ENCODE data around the gene CD207.

DNA sequence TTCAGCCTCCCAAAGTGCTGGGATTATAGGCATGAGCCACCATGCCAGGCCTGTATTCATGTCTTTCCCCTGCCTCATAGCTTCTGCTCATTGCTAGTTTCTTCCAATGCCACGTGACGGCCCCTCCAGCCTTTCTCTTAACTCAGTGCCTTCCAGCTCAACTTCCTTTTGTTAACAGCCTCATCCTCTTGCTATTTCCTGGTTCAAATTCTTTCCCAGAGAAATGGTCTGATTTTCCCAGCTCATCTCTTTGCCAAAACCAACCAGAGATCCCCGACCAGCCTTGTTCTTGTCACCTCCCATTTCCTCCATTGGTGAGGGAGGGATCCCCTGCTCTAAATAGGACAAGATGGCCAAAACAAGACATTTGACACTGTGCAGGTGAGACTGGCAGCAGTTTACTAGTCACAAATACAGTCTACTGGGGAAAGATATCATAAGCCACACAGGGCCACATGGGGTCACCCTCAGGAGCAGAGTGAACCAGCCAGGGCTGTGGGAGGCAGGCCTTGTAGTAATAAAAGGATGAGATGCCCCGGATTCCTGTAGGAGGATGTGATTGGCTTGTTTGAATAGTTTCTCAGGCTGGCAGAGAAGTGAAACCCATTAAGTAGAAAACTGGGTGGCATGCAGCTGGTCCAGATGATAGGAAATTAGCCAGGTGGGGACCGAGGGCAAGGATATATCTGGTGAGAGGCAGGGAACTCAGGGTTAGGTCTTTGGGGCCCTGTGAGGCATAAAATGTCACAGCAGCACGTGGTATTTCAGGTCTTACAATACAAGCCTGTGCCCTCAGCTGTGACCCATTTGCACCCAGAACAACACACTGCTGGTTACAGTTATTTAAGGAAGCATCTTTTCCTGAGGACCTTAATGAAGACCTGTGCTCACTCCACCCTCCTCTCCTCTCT is 6.4 kb downstream of the CD207 start:
- TF ChIP-seq, protein P1, sequence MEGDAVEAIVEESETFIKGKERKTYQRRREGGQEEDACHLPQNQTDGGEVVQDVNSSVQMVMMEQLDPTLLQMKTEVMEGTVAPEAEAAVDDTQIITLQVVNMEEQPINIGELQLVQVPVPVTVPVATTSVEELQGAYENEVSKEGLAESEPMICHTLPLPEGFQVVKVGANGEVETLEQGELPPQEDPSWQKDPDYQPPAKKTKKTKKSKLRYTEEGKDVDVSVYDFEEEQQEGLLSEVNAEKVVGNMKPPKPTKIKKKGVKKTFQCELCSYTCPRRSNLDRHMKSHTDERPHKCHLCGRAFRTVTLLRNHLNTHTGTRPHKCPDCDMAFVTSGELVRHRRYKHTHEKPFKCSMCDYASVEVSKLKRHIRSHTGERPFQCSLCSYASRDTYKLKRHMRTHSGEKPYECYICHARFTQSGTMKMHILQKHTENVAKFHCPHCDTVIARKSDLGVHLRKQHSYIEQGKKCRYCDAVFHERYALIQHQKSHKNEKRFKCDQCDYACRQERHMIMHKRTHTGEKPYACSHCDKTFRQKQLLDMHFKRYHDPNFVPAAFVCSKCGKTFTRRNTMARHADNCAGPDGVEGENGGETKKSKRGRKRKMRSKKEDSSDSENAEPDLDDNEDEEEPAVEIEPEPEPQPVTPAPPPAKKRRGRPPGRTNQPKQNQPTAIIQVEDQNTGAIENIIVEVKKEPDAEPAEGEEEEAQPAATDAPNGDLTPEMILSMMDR (IDR thresholded peaks at IDR 0.05): no peak
- TF ChIP-seq POLR2A (IDR thresholded peaks at IDR 0.05): no peak
